HG02610 (cell line): Measurements from ENCODE around the gene AFAP1.

Source experiments
- ATAC-seq: cut with Tn5 transposase; IDR thresholded peaks from one replicate; pipeline ENCODE4 v1.9.1; 2021; ENCODE audit warnings: mild to moderate bottlenecking, moderate library complexity; ENCODE audit not compliant: unreplicated experiment

AFAP1 gene

DNA sequence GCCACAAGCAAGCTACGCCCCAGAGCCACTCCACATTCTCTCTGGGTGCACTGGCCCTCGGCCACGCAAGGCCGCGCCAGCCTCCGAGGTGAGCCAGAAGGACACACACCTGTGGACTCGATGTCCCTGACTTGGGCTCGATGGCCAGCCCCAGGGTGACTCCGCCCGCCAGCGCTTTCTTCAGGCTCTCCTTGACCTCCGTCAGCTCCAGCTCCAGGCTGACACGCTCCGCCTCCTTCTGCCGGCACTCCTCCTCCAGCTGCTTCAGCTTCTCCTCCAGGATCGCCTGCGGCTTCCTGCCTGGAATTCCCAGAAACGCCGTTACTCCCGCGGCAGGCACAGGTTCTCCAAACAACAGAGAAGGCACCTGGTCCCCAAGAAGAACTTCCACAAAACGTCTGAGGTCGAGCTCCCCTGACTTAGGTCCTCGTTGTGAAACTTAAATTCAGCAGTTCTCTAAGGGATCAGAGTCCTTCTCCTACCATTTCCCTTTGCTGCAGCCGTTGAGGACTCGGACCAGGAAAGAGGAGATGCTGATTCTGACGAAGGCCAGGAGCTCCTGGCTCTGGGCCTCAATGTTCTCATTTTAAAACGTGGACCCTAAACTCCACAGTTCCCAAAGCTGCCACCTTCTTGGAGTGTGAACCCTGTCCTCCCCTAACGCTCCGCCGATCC is 166.8 kb downstream of the AFAP1 start:
- no peak for ATAC-seq

DNA sequence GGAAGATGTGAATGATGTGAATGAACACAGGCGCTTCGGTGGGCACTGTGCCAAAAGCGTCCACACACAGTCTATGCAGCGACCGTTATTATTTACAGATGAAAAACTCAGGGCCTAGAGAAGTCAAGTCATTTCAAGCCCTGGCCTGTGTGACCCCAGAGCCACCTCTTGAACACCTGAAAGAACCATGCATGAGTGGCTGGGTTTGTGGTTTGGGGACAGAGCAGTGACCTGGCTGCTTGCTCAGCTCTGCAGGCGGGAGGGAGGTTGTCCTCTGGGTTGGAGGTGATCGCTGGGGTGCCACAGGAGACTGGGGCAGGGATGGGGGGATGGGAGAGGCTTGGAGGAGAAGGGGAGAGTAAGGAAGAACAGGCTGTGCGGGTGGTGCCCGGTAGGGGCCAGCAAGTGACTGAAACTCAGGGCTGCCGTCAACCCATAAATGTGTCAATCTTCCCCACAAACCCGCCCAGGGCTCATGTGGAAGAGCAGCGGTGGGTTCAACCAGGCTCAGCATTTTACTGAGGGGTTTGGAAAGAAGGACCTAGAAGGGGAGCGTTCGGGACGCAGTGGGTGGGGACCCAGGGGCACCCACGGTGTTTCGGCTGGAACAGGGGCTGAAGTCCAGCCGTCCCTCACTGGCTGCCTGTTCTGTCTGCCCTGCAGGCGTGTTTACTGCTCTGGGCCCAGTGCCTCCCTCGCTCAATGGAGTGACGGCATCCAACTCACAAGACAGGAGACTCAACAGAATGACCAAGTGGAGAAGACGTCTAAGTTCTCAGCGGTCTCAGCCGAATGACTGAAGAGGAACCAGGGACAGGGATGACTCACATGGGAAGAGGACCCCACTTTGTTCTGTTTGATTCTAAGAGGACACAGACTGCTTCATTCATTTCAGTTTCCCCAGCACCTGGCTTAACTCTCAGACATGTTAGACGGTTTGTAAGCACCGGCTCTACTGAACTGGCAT is 167.8 kb downstream of the AFAP1 start:
- ATAC-seq = no peak

DNA sequence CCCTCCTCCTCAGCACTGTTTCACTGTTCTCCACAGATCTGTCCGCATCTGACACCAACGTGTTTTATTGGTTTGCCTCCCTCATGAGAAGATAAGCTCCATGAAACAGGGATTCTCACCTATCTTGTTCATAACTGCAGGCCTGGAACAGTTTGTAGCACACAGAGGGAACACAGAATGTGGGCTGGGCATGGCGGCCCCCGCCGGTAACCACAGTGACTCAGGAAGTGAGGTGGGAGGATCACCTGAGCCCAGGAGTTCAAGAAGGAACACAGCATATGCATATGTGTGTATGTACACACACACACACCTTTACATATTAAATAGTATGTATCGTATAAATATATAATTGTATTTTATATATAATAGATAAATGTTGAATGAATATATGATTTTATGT is 168.6 kb downstream of the AFAP1 start:
- ATAC-seq = no peak

DNA sequence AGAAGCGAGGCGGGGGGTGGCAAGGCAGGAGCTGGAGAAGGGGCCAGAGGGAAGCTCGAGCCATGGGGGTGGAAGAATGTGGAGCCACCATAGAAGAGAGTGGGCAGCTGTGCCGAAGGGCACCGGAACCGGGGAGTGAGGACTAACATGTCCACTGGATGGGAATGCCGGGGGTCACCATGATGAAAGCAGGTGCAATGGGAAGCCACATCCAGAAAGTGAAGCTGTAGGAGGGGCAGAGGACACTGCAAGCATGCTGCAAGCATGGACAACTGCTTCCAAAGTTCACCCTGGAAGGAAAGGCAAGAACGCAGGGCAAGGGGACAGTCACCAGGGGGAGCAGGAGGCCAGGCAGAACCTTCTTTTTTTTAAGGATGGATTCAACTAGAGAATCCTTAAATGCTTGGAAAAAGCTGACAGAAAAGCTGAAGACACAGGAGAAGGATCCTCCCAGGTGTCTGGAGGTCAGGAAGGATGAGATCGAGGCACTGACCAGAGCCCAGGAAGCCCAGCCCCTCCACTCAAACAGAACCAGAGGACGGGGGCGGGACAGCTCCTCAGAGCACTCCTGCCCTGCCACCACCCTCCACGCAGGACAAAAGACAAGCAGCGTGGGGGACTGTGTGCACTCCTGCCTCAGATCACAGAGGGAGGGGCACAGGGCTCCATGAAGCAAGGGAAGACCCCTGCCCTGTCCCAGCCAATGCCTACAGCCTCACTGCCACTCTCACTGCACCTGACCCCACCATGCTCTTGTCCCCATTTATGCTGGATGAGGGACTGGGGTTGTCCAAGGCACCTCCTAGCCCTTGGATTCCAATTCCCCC is 169.2 kb downstream of the AFAP1 start:
- ATAC-seq = no peak

DNA sequence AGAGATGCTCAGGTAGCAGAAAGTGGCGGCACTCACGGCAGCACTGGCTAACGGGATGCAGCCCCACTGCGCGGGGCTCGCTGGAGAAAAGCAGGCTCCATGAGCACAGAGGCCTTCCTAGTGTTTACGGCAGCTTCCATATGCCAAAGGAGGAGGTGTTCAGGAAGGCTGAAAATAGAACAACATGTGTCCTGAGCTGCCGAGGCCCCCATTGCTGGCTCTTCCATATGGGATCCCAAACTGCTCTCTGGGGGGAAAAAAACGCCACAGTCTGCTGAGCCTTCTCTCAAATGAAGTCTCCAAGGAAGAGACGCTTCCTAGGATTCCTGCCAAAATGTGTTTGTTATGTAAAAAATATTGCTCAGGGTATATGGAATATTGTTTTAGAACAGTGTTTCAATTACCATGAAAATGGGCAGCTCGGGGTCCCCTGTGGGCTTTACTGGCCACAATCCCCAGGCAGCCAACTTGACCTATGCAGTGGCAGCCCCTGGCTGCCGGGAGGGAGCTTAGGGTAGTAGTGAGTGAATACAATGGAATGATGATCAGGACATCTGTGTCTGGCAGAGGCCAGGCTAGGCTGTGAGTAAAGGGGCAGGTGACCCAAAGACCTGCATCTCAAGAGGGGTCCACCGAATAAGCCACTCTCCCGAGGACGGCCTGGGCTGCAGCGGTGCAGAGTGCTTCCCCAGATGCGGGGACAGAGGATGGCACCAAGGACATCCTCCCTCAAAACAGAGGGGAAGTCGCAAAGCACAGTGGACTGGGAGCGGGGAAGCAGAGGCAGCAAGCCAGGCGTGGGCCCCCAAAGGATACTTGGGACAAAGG is 170.1 kb downstream of the AFAP1 start:
- ATAC-seq = no peak

DNA sequence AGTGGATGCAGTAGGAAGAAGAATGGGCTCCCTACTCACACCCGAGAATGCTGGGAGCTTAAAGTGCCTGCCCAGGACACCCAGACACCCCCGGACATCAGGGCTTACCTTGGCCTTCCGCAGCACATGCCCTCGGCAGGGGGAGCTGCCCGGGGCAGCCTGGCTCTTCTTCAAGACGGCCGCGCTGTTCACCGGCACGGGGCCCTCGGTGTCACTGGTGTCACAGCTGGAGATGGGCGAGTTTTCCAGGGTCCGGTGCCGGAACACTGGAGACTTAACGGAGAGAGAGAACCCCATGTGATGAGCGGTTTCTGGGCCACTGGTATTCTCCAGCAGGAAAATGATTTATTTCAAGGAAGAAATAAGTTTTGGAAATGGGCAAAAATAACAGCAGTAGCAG is 170.9 kb downstream of the AFAP1 start:
- ATAC-seq = no peak

DNA sequence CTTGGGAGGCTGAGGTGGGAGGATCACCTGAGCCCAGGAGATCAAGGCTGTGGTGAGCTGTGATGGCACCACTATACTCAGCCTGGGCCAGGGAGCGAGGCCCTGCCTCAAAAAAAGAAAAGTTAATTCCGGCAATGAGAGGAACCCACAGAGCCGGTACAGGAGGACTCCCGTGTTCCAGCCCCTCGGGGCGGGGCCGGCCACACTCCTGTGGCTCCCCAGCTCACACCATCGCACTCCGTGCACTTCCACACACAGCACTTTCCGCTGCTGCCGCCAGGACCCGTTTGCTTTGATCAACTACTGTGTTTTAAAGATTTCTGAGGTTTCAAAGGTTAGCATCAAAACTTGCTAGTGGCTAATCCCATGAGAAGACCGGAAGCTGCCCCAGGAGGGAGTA is 171.7 kb downstream of the AFAP1 start:
- ATAC-seq = no peak

DNA sequence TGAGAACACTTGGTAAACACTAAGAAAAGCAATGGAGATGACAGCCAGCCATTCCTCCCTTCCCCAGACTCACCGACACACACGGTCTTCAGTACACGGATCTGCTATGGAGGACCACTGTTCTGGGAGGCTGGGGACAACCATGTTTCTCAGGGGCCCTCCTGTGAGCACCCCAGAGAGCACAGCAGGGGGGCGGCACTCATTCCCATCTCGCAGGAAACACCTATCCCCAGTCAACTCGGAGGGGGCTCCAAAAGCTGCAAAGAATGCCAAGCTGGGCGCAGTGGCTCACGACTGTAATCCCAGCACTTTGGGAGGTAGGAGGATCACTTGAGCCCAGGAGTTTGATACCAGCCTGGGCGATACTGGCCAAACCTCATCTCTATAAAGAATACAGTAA is 172.1 kb downstream of the AFAP1 start:
- ATAC-seq = no peak

DNA sequence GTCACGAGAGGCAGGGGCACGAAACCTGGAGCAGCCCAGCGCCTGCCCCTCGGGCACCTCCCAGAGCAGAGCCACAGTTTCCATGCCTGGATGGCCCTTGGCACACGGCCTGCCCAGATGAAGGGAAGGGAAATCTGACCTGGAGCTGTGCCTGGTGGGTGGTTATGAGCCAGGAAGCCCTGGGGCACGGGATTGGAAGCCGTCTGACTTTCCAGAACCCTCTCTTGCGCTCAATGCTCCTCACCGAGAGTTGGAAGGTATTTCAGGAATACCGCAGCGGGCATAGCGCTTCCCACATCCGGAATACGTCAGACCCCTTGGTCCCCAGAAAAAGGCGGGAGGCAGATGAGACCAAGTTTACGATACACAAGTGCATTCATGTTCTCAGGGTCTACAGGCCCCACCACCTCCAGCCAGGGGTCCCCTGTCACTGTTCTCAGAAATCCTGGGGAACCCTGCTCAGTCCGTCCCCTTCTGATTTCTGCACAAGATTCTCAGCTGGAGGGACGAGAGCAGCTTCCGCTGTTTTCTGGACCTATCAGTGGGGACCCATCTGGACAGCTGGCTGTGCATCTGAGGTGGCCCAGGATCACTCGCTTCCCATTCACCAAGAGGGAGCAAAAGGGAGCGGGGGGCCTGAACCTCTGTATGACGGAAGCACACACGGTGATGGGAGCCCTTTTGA is 172.9 kb downstream of the AFAP1 start:
- no peak for ATAC-seq

DNA sequence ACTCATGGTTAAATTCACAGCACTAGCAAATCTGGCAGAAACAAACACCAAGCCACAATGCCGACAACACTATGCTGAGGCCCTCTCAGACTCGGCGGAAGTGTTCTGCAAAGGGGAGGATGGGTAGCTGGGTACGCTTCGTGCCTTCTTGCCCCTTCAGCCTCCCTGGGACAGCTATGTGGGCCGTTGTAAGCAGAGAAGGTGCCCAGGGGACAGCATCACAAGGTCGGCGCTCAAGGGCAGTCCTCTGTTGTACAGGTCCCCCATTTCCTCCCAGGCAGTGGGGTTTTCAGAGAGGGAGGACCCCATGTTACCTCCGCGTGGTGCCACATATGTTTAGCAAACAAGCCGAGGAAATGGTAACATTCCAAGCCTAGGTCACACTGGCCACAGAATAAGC is 173.6 kb downstream of the AFAP1 start:
- ATAC-seq = no peak

DNA sequence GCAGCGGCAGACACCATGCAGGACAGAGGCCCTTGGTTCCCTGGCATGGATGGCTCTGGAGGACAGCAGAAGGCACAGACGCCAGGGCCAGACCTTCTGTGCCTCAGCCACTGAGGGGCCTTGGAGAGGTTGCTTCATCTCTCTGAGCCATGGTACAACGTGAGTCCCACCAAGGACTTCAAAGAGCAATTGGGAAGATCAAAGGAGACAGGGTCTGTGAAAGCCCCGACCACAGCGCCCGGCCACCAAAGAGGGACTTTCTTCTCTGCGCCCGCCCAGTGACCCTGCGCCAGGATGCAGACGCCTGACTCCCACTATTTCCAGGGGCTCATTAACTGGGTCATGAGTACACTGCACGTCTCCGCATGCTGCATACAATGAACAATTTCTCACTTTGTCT is 174.0 kb downstream of the AFAP1 start:
- no peak for ATAC-seq

DNA sequence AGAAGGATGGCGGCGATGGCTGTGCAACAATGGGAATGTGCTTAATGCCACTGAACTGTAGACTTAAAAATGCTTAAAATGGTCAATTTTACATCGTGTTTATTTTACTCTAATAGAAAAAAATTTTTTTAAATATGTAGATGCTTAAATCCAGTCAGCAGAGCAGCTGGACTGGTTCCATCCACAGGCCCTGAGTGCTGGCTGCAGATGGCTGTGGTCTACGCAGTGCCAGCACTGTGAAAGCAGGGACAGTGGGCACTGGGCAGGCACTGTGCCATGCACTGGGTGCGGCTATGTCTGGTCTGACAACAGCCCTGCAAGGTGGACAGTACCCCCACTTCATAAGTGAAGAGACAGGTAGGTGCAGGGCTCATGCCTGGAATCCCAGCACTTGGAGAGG is 175.2 kb downstream of the AFAP1 start:
- ATAC-seq = no peak

DNA sequence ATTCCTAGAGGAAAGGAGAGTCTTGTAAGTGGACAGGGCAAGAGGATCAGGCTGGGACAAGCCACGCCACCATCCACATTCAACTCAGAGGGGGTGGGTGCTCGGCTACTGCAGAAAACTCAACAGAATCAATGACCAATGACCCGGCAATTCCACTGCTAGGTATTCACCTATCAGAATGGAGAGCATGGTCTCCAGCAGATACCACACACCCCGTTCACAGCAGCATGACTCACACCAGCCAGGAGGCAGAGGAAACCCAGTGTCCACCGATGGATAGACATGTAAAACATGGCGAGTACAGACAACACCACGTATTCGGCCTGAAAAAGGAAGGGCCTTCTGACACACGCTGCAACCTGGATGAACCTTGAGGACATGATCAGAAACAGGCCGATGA is 175.9 kb downstream of the AFAP1 start:
- ATAC-seq = no peak

DNA sequence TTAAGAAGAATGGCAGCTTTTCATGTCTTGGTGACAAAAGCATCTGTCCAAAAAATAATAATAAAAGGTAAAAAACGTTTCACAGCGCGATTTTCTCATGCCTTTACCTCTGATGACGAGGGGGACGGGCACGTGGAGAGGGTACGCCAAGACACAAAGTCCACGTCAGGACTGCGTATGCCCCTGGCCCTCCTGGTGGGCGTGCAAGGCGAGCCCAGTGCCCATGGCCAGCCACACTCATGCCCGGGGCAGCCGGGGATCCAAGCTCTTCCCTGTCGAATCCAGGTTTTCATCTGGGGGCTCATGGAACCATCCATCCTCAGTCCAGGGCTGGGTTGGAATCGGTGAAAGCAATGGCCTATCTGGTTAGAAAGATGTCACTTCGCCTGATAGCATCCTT is 176.6 kb downstream of the AFAP1 start:
- ATAC-seq = no peak

DNA sequence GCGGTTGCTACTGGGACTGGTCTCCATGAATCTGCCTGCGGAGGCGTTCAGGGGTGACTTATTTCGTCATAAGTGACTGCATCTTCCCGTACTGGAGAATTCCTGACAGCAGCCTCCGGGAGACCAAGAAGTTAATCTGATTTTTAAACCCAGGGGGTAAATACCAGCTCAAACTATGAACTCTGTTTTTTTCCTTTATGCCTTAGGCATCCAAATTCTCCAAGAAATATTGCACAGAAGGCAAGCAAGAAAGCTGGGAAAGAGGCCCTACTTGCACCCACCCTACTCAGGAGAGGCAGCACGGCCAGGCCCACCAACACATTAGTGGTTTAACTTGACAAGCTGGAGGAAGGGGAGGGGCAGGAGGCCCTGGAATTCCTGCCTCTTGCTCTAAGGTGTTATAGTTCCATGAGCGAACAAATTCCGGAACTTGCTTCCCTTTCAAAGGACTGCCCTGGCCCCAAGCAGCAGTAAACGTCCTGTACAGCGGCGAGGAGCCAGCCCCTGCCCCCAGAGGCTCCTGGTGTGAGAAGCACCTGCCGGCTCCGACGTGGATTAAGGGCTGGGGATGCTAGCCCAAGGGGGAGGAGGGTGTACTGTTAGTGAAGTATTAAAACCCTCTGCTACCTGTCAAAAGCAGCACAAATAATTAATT is 177.2 kb downstream of the AFAP1 start:
- ATAC-seq = no peak

DNA sequence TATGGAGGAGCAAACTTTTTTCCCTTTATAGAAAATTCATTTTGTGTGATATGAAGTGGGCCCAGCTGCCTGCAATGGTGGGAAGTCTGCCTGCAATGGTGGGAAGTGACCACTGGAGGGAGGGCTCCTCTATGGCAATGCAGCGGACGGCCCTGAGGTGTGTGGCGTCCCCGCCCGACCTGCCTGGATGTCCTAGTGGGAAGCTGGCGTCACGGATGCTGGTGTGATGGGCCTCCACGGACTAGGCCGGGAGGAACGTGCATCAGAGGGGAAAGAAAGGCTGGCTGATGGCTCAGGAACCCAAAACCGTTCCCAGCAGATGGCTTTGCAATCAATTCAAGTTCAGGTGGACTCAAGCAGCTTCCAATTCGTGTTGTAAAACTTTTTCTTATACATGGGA is 177.9 kb downstream of the AFAP1 start:
- ATAC-seq = no peak

DNA sequence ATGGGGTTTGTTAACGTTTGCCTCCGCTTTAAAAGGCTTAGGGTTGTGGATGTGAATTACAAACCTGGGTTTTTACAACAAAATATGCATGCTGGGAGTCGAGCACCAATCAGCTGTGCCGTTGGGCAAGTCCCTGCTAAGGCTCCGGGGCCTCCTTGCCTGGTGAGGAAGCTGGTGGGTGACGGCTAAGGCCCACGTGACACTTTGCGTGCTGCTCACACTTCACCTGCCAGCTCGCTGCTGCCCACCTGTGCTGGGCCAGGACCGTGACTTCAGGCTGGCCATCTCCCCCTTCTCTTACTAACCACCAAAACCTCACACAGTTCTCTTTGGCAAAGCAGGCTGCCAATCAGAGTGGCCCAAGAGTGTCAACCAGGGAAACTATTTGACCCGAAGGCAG is 178.3 kb downstream of the AFAP1 start:
- no peak for ATAC-seq

DNA sequence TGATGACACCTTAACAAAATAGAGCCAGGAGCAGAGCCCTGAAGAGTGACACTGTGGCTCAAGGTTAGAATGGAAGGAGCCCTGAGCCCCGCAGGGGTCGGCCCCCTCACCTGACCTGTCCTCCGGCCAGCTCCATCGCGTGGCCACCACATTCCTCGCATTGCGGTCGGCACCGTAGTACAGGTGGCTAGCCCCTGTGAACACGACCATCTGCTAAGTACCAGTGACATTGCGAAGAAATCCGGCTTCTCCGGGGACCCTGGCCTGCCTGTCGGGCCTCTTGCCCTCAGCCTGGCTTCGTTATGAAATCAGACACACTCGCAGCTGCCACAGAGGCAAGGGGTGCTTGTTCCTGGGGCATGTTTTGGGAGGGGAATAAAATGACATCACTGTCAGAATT is 179.0 kb downstream of the AFAP1 start:
- no peak for ATAC-seq

DNA sequence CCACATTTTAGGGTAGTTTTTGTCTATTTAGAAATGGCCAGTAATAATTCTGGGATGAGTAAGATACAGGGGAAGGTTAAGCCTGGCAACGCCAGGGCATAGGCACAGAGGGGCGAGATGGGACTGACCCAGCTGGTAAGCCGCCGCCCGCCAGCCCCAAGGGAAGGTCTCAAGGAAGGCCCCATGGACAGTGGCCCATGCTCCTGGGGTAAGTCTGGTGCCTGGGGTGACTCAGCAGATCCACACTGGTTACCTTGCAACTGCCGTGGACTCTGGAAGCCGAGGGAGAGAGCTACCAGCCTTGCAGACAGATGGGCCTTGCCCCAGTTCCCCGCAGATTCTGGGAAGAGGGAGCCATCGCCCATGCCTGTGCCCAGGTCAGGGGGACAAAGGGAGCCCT is 179.4 kb downstream of the AFAP1 start:
- no peak for ATAC-seq

DNA sequence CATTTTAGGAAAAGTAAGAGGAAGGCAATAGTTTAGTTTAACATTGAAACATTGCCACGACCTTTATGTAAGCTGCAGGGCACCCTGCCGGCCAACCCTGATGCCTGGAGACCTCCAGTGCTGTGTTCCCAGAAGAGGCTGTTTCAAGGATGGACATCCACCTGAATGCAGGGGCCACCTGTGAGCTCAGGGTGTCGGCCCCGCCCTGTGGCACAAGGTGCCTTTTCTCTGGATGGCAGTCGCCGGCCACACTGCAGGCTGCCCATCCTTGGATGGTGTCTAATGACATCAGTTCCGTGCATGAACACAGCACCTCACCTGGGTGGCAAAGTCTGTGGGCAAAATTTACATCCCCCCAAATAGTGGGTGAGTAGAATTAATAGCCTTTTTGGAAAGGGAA is 180.0 kb downstream of the AFAP1 start:
- no peak for ATAC-seq
